ENCODE results near the gene GARIN3. TPM values are rescaled to one million over a fixed set of nuclear protein-coding genes. Genes with fewer than 3 reads are reported as not detected.

The GARIN3 gene
- total RNA-seq, 3 donors from 2014 or later: not detected

- no peak for TF ChIP-seq POLR2A (IDR thresholded peaks at IDR 0.05)
- TF ChIP-seq CTCF (IDR thresholded peaks at IDR 0.05): no peak
- no peak for TF ChIP-seq POLR2AphosphoS5 (IDR thresholded peaks at IDR 0.05)
- H3K36me3 ChIP-seq: no peaks in the 10 kb centered on the region
- H3K4me1 ChIP-seq: no peaks in the 10 kb centered on the region
- H3K27ac ChIP-seq: no peak overlapping the region
- no peak overlapping the region for H3K4me3 ChIP-seq
- intact Hi-C loops (cut with DNase I; ENCODE audit: low total_unique reads): no loop called here
- no peaks in the 10 kb centered on the region for H3K9me3 ChIP-seq
- peaks cover 0 to 6% of the 10 kb centered on the region in 2 donors for H3K27me3 ChIP-seq
- DNase-seq (ENCODE audit: low spot score in 2 of 2): no peak
Observed at GRCh38 chr5:157159209-157159751, 6.8 kb downstream of the GARIN3 start.

- no peaks in the 10 kb centered on the region for H3K4me1 ChIP-seq
- no peaks in the 10 kb centered on the region for H3K9me3 ChIP-seq
- intact Hi-C loops (cut with DNase I; ENCODE audit: low total_unique reads): no loop called here
Observed at GRCh38 chr5:157157293-157157891, 8.7 kb downstream of the GARIN3 start.

DNA sequence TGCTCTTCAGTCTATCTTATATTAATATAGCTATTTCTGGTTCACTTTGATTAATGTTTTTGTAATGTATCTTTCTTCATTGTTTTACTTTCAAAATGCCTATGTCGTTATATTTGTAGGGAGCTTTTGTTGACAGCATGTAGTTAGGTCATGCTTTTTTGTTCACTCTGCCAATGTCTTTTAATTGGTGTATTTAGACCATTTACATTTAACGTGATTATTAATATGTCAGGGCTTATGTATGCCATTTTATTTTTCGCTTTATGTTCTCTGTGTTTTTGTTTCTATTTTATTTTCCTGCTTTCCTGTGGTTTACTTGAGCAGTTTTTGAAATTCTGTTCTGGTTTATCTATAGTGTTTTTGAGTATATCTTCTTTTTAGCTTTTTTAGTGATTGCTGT, 10.8 kb downstream of the GARIN3 start:
- TF ChIP-seq CTCF (IDR thresholded peaks at IDR 0.05): no peak
- TF ChIP-seq POLR2A (IDR thresholded peaks at IDR 0.05): no peak
- no peak for TF ChIP-seq POLR2AphosphoS5 (IDR thresholded peaks at IDR 0.05)
- Histone ChIP-seq H3K27ac (no peak overlapping the region), H3K4me3 (no peak overlapping the region), H3K27me3 (no peaks in the 10 kb centered on the region), H3K4me1 (no peaks in the 10 kb centered on the region), H3K9me3 (no peaks in the 10 kb centered on the region), H3K36me3 (no peaks in the 10 kb centered on the region)
- no peak for DNase-seq (ENCODE audit: low spot score in 2 of 2)
- intact Hi-C loops (cut with DNase I; ENCODE audit: low total_unique reads): no loop called here

More at GRCh38 chr5:157157293-157157891, 8.7 kb downstream of the GARIN3 start:
- H3K36me3 ChIP-seq: no peaks in the 10 kb centered on the region
- H3K27ac ChIP-seq: no peak overlapping the region
- TF ChIP-seq CTCF (IDR thresholded peaks at IDR 0.05): no peak
- no peak for TF ChIP-seq POLR2AphosphoS5 (IDR thresholded peaks at IDR 0.05)
- TF ChIP-seq POLR2A (IDR thresholded peaks at IDR 0.05): no peak
- H3K27me3 ChIP-seq: peaks cover 0 to 4% of the 10 kb centered on the region in 2 donors
- no peak for DNase-seq (ENCODE audit: low spot score in 2 of 2)
- no peak overlapping the region for H3K4me3 ChIP-seq

DNA sequence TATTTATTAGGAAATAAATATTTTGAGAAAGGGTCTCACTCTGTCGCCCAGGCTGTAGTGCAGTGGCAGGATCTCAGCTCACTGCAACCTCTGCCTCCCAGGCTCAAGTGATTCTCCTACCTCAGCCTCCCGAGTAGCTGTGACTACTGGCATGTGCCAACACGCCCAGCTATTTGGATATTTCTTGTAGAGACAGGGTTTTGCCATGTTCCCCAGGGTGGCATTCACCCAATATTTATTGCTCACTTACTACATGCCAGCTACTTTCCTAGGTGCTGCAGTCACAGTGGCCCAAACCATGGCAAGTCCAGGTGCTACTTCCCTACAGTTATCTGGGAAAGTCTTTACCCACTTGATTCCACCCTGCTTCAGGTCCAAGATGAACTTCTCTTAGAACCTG, 15.1 kb downstream of the GARIN3 start:
- Histone ChIP-seq H3K9me3 (no peaks in the 10 kb centered on the region), H3K4me3 (no peak overlapping the region), H3K27me3 (no peaks in the 10 kb centered on the region), H3K4me1 (no peaks in the 10 kb centered on the region), H3K27ac (no peak overlapping the region), H3K36me3 (no peaks in the 10 kb centered on the region)
- intact Hi-C loops (cut with DNase I; ENCODE audit: low total_unique reads): no loop called here
- no peak for DNase-seq (ENCODE audit: low spot score in 2 of 2)
- no peak for TF ChIP-seq POLR2A (IDR thresholded peaks at IDR 0.05)
- TF ChIP-seq POLR2AphosphoS5 (IDR thresholded peaks at IDR 0.05): no peak
- no peak for TF ChIP-seq CTCF (IDR thresholded peaks at IDR 0.05)

DNA sequence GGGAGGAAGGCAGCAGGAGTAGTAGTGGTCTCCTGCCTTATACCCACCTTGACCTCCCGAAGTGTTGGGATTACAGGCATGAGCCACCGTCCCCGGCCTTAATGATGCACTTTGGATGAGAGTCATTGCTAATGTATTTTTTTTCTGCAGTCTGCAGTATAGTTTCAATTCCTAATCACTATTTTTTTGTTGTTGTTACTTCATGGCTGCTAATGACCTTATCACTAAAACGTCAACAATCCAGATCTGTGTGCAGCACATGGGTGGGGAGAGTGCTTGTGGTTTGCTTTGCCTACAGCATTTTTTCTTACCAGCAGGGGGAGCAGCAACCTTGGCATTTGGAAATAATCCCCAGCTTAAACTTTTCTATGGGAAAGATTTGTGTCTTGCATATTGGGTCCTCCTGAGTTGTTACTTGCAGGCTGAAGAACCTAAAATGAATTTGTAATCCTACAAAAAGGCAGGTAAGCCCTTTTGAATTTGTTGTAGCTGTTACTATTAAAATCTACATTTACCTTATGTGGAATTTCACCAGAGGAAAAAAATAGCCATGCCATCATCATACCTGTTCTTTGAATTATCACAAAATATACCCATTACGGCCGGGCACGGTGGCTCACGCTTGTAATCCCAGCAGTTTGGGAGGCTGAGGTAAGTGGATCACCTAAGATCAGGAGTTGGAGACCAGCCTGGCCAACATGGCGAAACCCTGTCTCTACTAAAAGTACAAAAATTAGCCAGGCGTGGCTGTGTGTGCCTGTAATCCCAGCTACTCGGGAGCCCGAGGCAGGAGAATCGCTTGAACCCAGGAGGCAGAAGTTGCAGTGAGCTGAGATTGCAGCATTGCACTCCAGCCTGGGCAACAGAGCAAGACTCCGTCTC, 17.1 kb downstream of the GARIN3 start:
- no peak for DNase-seq (ENCODE audit: low spot score in 2 of 2)
- H3K36me3 ChIP-seq: no peaks in the 10 kb centered on the region
- H3K27me3 ChIP-seq: no peaks in the 10 kb centered on the region
- TF ChIP-seq POLR2AphosphoS5 (IDR thresholded peaks at IDR 0.05) (no peak), CTCF (IDR thresholded peaks at IDR 0.05) (peak; percentile 41 to 71 (median 66)), POLR2A (IDR thresholded peaks at IDR 0.05) (no peak)
- H3K4me3 ChIP-seq: no peak overlapping the region
- no peak overlapping the region for H3K27ac ChIP-seq
- no peaks in the 10 kb centered on the region for H3K9me3 ChIP-seq
- intact Hi-C loops (cut with DNase I; ENCODE audit: low total_unique reads): no loop called here
- no peaks in the 10 kb centered on the region for H3K4me1 ChIP-seq
